ENCODE results near the gene JPT2. TPM values are rescaled to one million over a fixed set of nuclear protein-coding genes. Genes with fewer than 3 reads are reported as not detected.

The JPT2 gene
- total and polyA plus RNA-seq, 8 donors, result 13.5 to 49.3 (median 27.5) TPM

DNA sequence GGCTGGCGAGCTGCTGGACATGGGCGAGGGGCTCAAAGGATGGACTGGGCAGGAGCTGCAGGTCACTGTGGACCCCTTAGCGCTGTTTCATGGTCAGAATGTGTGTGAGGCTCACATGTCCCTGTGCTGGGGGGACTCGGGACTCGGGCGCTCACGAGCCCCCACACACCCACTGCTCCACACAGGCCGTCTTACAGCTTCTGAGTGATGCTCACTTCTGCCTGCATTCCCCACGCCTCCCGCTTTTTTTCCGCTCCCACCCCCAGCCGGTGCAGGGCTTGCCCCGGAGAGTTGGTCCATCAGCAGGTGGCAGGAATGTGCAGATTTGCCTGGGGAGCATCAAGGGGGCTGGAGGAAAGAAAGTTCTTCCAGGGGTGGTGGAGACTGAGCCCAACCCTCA lies 20.2 kb upstream of the JPT2 start:
- DNase-seq (no peak), FAIRE-seq (no peak), ATAC-seq (no peak)
- H3K9me3 ChIP-seq, result no peaks in the 10 kb centered on the region
- H3K27me3 ChIP-seq, result no peaks in the 10 kb centered on the region
- H3K27ac ChIP-seq, result no peak overlapping the region
- 96% methylated on average over 13 of the region's 13 CpGs for WGBS, 2 donors
- intact Hi-C loops (cut with DNase I), result no loop called here
- peaks cover 2 to 43% (median 19%) of the 10 kb centered on the region in 3 donors for H3K36me3 ChIP-seq
- no peak overlapping the region for H3K4me3 ChIP-seq
- no peaks in the 10 kb centered on the region for H3K4me1 ChIP-seq
- TF ChIP-seq, protein P1, sequence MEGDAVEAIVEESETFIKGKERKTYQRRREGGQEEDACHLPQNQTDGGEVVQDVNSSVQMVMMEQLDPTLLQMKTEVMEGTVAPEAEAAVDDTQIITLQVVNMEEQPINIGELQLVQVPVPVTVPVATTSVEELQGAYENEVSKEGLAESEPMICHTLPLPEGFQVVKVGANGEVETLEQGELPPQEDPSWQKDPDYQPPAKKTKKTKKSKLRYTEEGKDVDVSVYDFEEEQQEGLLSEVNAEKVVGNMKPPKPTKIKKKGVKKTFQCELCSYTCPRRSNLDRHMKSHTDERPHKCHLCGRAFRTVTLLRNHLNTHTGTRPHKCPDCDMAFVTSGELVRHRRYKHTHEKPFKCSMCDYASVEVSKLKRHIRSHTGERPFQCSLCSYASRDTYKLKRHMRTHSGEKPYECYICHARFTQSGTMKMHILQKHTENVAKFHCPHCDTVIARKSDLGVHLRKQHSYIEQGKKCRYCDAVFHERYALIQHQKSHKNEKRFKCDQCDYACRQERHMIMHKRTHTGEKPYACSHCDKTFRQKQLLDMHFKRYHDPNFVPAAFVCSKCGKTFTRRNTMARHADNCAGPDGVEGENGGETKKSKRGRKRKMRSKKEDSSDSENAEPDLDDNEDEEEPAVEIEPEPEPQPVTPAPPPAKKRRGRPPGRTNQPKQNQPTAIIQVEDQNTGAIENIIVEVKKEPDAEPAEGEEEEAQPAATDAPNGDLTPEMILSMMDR (IDR thresholded peaks at IDR 0.05), result no peak

DNA sequence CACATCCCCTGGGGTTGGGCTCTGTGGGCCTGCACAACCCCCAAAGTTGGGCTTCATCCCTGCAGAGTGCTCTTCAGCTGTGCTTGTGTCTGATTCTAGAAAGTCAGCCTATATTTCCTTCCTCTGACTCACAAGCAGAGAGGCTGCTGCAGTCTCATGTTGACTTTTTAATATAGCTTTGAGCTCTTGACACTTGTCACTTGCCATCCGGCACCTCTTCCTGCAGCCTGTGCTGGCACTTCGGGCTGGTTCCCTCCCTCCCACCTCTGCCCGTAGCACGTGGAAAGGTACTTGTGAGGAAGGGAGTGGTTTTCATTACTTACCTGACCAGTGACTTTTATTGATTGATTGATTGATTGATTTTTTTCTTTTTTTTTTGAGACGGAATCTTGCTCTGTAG lies 19.0 kb upstream of the JPT2 start:
- TF ChIP-seq, protein P1 (IDR thresholded peaks at IDR 0.05), result no peak
- FAIRE-seq (no peak), ATAC-seq (no peak), DNase-seq (no peak)
- Histone ChIP-seq H3K27ac (no peak overlapping the region), H3K4me3 (no peak overlapping the region), H3K4me1 (no peaks in the 10 kb centered on the region), H3K36me3 (peaks cover 0 to 55% (median 16%) of the 10 kb centered on the region in 3 donors), H3K9me3 (no peaks in the 10 kb centered on the region), H3K27me3 (no peaks in the 10 kb centered on the region)
- 90 to 94% methylated on average over 5 of the region's 5 CpGs for WGBS, 2 donors
- intact Hi-C loops (cut with DNase I), result no loop called here

DNA sequence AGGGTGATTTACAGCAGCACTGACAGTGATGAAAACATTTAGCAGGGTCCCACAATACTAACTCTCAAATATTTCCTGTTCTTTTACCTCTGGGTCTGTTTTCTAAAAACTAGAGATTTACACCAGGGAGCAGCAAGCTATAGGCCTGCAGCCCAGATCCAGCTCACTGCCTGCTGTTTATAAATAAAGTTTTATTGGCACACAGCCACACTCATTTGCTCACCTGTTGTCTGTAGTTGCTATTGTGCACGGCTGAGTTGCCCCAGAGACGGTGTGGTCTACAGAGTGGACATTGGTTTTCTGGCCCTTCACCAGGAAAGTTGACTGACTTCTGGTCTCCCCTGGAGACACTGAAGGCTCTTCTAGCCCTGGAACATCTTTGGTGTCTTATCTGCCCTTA lies 16.3 kb upstream of the JPT2 start:
- WGBS, 2 donors, result 94 to 98% methylated on average over 2 of the region's 2 CpGs
- Histone ChIP-seq H3K27me3 (no peaks in the 10 kb centered on the region), H3K4me1 (no peaks in the 10 kb centered on the region), H3K36me3 (peaks cover 0 to 45% (median 17%) of the 10 kb centered on the region in 3 donors), H3K4me3 (no peak overlapping the region), H3K27ac (no peak overlapping the region), H3K9me3 (no peaks in the 10 kb centered on the region)
- DNase-seq (no peak), FAIRE-seq (no peak), ATAC-seq (no peak)
- TF ChIP-seq, protein P1 (IDR thresholded peaks at IDR 0.05), result no peak
- intact Hi-C loops (cut with DNase I), result no loop called here

DNA sequence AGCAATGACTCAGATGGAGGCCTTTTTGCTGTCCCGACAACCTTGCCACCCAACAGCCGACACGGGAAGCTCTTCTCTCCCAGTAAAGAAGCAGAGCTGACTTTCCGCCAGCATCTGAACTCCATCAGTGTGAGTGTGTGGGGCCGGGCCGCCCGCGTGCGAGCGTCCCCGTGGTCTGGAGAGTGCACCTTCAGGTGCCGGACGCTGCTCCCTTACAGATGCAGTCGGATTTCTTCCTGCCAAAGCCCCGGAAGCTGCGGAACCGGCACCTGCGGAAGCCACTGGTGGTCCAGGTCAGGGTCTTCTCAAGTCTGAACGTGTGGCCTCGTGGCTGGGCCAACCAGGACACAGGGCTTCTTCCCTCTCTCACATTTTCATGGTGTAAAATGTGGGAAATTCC lies 15.5 kb upstream of the JPT2 start:
- DNase-seq (no peak), FAIRE-seq (no peak), ATAC-seq (no peak)
- Histone ChIP-seq H3K4me1 (no peaks in the 10 kb centered on the region), H3K27me3 (no peaks in the 10 kb centered on the region), H3K27ac (no peak overlapping the region), H3K4me3 (no peak overlapping the region), H3K9me3 (no peaks in the 10 kb centered on the region), H3K36me3 (peaks cover 0 to 47% (median 17%) of the 10 kb centered on the region in 3 donors)
- TF ChIP-seq, protein P1 (IDR thresholded peaks at IDR 0.05), result no peak
- intact Hi-C loops (cut with DNase I), result no loop called here
- WGBS, 2 donors, result 92 to 96% methylated on average over 20 of the region's 20 CpGs

DNA sequence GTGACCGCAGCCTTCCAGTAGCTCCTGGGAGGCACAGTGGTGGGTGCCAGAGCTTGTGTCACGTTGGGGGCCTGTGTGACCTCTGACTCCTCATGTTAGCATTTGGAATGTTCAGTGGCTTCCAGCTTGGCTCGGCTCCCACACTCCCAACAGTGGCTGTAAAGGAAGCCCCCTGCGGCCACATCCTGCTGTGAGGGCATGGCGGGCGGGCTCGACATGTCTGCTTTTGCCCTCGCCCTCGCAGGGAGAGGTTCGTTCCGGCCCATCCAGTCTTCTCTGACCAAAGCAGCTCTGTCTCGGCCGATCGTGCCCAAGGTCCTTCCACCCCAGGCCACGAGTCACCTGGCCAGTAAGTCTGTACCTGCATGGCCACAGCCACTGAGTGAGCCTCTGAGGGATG lies 12.2 kb upstream of the JPT2 start:
- TF ChIP-seq, protein P1 (IDR thresholded peaks at IDR 0.05), result no peak
- H3K4me1 ChIP-seq, result no peaks in the 10 kb centered on the region
- no peak overlapping the region for H3K4me3 ChIP-seq
- intact Hi-C loops (cut with DNase I), result no loop called here
- DNase-seq, result peak in 1 of 6 donors; percentile 44
- FAIRE-seq, result no peak
- no peak overlapping the region for H3K27ac ChIP-seq
- ATAC-seq, result no peak
- no peaks in the 10 kb centered on the region for H3K27me3 ChIP-seq
- H3K36me3 ChIP-seq, result peaks cover 0 to 68% (median 32%) of the 10 kb centered on the region in 3 donors
- WGBS, 2 donors, result 91 to 93% methylated on average over 15 of the region's 15 CpGs
- no peaks in the 10 kb centered on the region for H3K9me3 ChIP-seq
